Activated CD4-positive, alpha-beta T cell treated with anti-CD3 and anti-CD28 coated beads, Interleukin-2, amount 50 U/mL, for 24 hours (primary cell): Measurements from ENCODE around the gene TBXAS1.

ENCODE experiments used
- DNase-seq, 2 donors: peaks; one replicate each; pipeline ENCODE4 v3.0.0-alpha.2; 2020; ENCODE audit warnings: low read depth in 1 of 2, low spot score in 1 of 2

The TBXAS1 gene

DNA sequence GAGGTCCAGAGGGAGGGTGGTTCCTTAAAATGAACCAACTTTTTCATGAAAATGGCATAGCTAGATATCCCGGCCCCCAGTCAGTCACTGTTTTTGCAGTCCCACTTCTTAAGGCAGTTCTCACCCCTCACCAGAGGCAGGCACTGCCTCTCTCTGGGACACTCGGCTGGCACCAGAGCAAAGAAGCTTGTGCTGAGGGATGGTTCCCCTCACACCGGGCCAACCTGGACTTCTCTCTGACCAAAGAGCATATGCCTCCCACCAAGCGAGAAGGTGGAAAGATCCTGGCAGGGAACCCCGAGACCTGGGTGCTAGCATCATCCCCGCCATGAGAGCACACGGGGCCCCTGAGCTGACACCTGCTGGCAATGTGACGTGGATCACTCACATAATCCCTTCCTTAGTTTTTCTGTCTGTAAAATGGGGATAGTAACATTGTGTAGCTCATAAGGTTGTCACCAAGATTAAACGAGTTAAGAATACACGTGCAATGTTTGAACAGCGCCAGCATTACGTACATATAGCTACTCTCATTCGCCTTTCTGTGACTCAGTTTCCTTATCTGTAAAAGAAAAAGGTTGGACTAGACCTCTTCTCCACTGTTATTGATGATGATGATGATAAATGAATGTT, 145.2 kb downstream of the TBXAS1 start:
- DNase-seq, result no peak

DNA sequence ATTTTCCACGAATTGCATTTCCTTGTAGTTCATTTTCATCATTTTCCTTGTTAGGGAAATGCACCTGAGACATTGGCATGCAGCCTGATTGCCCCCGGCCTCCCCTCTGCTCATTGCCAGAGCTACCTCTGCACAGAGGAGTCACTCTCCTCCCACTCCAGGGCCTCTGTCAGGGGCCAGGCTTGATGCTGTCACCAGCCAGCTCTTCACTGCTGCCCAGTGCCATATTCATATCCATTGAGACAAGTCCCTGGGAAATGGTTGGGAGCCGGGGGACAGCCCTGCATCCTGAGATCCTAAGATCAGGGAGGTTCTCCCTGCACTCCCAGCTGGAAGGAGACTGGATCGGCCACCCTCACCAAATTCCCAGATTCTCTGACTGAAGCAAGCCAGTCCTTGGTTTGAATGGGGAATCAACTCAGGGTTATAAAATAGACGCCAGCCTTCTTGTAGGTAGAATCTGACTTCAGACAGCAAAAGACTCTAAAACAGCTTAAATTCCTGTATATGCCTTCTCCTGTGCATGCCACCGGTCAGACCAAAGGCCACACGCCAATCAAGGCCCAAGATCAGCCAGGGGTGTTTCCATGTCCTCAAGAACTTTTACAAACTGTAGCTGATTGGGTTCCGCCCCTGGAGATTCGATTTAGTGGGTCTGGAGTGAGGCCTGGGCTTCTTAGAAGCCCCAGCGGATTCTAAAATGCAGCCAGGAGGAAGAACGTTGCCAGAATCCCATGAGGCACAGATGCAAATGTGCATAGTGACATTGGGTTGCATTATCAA, 147.2 kb downstream of the TBXAS1 start:
- no peak for DNase-seq

DNA sequence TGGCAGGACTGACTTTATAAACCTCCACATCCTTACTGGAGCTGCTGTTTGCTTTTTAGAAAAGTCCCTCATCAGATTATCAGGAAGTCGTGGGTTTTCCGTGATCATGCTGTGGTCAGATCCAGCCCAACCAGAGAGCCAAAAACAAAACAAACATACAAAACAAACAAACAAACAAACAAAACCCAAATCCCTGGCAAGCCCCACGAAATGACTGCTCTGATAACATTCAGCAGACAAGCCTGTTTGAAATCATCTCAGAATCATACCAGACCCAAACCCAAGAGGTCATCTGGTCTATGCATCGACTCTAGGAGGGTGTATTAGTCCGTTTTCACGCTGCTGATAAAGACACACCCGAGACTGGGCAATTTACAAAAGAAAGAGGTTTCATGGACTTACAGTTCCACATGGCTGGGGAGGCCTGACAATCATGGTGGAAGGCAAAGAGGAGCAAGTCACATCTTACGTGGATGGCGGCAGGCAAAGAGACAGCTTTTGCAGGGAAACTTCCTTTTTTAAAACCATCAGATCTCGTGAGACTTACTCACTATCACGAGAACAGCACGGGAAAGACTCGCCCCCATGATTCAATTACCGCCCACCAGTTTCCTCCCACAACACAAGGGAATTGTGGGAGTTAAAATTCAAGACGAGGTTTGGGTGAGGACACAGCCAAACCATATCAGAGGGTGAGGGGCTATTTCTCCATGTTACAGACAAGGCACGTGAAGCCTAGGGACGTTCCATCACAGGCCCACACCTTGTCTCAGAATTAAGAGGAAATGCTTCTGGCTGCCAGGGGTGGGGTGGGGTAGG, 148.0 kb downstream of the TBXAS1 start:
- no peak for DNase-seq

DNA sequence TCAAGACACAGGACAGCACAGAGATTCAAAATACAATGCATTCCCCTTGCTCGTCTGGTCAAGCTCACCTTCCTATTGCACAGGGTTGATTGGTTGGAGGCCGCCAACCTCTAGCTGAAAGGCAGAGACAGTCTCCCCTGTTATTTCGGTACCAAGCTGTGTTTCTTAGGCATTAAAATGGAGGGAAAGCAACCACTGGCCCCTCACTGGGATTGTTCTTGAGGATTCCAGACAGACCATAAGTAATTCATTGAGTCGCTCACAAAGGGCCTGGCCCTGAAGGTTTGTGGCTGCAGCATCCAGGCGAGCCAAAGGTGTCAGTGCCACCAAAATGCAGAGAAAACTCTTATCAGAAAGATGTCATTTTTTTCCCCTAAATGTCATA, 152.4 kb downstream of the TBXAS1 start:
- no peak for DNase-seq

DNA sequence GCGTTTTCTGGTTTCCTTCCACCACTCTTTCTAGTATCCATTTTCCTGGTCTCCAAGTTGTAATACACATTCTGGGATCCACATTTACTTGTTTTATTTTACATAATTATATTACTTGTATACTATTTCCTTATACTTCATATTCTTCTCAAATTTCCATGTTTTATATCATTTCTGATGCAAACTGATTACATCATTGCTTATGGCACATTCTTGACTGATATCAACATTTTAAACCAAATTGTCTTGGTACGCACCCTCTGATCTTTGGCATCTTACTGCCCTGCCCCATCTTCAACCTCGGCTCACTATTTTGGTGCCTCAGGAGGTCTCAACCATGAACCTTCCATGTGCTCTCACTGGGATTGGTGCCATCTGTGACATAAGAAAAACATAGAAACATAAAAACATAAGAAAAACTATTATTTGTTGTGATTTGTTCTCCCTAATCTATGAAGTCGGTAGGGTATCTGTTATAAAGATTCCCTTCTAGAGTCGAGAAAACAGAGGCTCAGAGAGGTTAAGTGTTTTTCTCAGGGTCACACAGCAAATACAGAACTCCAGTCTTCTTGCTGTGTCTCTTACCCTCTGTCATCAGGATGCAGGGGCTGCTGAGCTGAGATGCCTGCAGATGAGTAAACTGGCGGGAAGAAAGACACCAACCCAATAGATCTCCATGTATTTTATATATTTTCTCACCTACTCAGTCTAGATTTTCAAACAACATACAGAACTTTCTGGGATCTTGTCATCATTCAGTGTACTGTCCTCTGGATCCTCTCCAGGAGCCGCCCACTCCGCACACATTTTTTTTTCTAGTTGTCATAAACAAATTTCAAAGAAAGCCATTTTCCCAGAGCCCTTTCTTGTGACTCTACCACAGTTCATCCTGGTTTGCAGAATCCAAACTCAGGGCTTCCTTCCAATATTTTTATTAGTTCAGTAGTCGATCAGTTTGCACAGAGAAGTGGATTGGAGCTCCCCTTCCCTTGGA, 154.2 kb downstream of the TBXAS1 start:
- no peak for DNase-seq

DNA sequence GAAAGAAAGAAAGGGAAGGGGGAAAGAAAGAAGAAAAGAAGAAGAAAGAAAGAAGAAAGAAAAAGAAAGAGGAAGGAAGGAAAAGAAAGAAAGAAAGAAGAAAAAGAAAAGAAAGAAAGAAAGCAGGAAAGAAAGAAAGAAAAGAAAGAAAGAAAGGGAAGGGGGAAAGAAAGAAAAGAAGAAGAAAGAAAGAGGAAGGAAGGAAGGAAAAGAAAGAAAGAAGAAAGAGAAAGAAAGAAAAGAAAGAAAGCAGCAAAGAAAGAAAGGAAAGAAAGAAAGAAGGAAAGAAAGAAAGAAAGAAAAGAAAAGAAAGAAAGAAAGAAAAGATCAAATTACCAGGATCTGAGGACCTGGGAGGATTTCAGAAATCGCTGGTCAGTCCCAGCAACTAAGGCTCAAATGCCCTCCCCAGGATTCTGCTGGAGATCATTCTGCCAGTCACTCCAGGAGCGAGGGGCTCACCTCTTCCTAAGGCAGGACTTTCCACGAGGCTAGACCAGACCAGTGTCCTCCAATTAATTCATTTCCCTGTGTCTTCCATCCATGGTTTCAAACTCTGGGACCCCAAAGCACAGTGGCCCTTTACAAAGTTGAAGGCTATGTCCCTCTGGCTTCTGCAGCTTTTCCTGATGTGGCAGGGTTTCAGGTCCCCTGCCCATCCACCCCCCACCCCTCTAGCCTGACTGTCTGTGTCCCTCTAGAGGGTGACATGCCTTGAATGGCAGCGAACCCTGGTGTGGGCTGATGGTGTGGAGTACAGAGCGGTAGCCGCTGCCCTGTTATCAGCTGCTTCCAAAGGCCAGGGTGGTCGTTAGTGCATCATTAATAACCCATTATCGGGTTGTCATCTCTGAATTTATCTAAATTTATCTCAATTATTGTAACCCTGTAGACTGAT, 155.8 kb downstream of the TBXAS1 start:
- DNase-seq, result no peak

DNA sequence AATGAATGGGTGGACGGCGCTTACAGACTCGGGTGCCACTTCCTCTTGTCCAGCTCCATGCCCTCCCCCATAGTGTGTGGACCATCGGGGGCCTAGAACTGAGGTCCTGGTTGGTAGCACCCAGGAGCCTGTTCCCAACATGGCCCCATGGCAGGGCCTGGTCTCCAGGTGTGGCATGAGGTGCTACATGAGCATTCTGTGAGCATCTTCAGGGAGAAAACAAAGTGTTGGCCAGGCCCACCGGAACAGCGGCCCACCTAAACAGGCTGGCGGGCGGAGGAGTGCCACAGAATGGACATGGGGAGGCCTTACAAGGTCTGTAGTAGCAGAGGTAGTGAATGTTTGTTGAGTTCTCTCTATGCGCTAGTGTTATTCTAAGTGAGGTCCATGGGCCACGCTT, 156.7 kb downstream of the TBXAS1 start:
- DNase-seq, result no peak

DNA sequence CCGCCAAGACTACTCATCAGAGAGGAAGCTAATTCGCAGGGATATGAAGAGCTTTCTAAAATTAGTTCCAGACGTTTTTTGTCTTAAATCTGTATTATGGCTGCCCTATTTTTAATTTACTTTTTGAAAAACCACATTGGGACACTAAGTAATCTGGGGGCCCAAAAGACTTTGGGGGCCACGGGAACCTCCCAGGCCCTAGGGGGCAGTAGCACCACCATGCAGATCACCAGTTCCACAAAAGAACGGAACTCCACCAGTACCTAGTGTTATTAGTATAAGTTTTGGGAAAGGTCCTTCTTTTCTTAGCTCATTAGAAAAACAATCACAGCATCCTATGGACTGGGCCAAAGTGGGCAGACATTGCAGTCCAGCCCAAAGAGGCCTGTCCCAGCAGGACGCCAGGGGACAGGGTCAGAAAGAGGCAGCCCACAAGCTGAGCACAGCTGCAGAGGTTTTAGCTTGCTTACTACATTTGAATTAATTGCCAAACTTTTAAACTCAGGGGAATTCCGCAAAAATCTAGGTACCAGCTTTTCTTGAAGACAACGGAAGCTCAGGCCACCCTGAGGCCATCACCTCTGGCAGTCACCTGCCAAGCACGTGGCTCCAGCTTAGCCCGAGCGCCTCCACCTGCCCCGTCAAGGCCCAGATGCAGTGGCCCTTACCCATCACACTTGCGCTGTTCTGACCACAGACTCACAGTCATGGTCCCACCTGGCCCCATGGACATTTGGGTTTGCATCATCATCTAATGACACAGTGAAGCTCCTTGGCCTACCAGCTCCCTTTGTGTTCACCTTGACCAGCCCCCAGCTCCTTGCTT, 158.8 kb downstream of the TBXAS1 start:
- no peak for DNase-seq

DNA sequence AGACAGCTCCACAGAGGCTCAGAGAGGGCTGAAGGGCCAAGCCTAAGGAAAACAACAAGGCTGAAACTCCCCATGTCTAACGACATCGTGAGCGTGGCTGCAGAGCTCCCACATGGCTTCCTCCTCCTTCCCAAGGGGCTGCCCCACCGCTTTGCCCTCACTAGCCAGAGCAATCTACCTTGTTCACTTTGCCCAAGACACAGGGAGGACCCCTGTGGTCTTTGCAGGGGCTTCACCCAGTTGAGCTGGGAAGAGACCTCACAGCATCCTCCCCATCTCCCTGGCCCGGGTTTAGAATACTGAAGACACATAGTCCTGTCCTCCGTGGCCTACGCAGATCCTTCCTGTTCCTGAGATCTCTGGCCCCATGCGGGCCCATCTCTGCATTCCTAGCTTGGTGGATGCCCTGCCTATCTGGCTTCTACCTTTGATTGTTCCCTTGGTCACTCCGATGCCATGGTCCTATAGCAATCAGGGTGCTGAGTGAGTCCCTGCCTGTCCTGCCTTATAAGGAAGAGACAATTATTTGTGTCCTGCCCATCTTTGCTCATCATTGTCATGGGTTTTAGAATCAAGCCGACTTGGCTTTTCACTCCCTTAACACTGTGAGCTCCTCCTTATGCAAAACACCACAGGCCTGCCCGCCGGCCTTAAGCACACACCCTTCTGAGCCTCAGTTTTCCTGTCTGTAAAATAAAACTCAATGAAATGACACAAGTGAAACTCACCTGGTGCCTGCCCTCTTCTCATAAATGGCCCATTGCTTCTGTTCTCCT, 160.5 kb downstream of the TBXAS1 start:
- DNase-seq, result no peak

DNA sequence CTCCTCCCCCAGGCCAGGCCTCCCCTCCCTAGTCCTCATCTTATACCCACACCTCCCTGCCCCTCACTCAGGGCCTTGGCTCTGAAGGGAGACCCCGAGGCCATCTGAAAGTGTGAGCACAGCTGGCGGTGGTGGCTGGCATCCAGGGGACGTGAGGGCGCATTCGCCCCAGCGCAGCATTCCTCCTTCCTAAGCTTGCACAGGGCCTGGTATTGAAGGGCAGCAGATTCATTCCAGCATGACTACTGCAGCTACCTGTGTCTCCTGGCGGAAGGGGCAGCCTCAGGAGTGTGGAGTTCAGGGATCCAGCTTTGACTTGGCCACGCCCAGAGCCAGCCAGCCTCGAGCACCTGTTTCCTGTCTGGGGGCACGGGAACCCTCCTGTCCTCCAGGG, 161.1 kb downstream of the TBXAS1 start:
- DNase-seq, result no peak

DNA sequence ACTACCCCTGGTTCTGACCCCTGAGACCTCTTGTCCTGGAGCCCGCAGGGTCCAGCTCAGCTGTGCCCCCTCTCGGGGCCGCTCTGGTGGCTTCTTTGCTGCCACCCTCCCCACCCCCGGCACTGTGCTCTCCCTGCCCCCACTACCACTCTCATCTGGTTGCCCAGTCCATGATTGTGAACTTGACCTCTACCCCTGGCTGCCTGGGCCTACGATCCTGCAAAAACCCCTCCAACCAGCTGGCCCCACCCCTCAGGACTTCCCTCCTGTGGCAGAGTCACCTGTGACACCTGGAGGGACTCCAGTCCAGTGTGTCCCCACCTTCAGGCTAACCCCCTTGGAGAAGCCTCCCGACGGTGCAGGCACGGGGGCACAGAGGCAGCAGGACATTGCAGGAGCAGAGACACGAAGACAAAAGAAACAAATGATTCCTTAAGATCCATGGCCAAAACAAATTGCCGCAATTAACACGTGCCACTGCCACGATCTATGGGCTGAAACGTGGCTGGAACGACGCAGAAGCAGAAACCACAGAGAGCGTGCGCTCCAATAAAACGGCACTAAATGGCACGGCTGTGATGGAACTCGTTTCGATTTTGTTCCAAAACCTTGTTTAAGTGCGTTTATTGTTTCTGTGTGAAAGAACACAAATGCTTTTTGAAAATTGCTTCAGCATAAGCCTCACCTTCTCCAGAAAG, 161.7 kb downstream of the TBXAS1 start:
- DNase-seq, result no peak

DNA sequence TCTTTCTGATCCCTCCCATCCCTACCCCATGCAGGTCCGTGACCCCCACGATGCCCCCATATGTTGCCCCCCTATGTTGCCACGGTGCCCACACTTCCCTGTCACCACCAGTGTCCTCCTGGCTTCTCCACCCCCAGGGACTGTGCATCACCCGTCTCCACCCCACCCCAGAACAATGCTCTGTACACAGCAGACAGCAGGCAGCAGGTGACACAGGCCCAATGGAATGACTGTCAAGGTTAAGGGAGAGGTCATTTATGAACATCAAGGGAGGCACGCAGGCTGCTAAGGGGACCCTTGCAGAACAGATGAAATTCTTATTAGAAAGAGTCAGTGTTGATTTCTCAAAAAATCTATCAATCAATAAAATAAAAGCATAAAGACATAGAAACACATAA, 162.2 kb downstream of the TBXAS1 start:
- DNase-seq, result no peak

DNA sequence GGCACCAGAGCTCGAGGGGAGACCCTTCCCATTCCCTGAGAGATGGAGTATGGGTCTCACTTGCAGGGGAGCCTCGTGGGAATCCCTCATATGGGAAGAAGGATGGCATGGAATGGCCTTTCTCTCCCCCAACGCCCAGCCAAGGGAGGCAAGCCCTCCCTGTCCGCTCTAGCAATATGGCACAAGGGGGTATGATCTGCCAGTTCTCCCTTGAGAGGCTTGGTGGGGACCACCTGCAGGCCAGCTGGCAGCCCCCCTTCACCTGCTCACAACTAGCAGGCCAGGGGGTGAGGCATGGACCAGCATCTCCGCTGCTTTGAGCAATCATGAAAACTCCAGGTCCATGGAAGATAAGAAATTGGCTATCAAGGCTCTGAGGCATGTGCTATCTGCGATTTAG, 162.8 kb downstream of the TBXAS1 start:
- DNase-seq, result no peak

DNA sequence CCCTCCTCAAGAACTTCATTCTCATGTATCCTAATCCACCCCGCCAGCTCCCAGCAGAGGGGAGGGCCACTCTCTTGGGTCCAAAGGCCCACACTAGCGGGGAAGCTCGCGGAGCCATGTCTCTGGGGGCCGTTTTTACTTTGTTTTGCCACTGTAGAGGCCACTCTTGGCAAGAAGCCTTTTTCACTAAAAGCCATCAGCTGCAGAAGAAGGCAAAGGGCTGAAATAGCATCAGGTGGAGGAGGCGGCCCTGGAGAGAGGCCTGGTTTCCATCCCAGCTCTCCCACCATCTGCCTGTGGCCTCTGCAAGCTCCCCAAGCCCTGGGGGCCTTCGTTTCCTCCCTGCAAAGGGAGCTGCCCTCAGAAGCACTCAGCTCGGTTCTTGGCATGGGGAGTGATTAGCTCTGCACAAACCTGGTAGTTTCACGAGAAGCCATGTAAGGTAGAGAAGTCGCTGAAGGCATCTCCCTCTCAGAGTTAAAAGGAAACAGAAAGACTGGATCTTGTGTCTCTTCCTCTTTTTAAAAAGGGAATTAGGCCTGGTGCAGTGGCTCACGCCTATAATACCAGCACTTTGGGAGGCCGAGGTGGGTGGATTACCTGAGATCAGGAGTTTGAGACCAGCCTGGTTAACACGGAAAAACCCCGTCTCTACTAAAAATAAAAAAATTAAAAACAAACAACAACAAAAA, 163.4 kb downstream of the TBXAS1 start:
- DNase-seq, result no peak

DNA sequence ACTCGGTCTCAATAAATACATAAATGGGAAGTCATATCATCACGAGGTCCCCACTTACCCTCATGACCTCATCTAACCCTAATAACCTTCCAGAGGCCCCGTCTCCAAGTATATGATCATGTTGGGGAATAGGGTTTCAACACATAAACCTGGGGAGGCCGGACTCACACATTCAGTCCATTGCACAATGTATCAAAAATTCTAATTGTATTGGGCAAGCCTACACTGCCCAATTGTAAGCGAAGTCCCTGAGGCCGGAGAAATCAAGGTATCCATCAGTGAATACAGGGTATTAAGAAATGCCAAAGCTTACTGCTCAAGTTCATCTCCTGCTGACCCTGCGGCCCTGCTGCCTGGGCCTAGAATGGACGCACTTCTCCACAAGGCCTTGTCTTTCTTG, 164.1 kb downstream of the TBXAS1 start:
- no peak for DNase-seq

DNA sequence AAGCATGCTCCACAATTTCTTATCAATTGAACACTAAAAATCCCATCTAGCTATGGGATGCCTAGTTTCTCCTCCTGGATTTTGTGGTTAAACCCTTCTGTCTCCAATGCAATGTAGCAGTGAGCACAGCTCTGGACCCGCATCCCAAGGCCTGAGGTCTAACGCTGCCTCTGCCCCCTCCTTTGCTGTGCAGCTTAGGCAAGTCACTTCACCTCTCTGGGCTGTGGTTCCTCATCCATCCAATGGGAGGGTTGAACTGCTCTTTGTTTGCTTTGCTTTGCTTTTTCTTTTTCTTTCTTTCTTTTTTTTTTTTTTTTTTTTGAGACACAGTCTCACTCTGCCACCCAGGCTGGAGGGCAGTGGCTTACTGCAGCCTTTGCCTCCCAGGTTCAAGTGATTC, 164.5 kb downstream of the TBXAS1 start:
- no peak for DNase-seq

DNA sequence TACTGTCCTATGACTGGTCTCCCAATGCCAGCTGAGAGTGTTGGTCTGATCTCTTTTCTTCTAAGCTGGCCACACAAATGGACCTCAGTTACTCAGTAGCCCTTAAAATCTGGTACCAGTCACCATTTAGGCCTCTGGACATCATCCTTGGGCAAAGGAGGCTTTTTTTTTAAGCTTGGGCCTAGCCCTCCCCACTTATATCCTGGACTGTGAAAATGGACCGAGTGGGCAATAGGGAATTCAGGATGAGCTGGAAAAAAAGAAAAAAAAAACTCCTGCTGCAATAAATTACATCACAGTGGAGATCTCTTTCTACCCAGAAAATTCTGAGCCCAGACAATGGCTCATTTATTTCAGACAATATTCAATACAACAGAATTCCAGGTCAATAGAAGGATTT, 165.3 kb downstream of the TBXAS1 start:
- no peak for DNase-seq
